Esophagus muscularis mucosa (tissue), 4 donors: Measurements from ENCODE around the gene RBP4.

Experiments used
- EP300 ChIP-seq: sonication (generic); formaldehyde crosslinking; IDR thresholded peaks from one replicate; pipeline ENCODE4 v1.6.1; 2017; ENCODE audit warnings: antibody characterized with exemption
- POLR2A ChIP-seq: fragments of 450-650 bp; IDR thresholded peaks from one replicate; pipeline ENCODE4 v1.6.1; 2017; ENCODE audit warnings: antibody characterized with exemption, moderate library complexity, mild to moderate bottlenecking, low read depth
- POLR2AphosphoS5 ChIP-seq, 2 donors: sonication (generic); formaldehyde crosslinking; IDR thresholded peaks; one replicate each; pipeline ENCODE4 v1.6.1; 2017; ENCODE audit warnings: antibody characterized with exemption in 2 of 2
- TF ChIP-seq, protein P1 (sequence below), 3 experiments: fragments of 200-600 bp in 2 of 3; fragments of 450-650 bp in 1 of 3; sonication (generic) in 2 of 3; IDR thresholded peaks; one replicate each; pipeline ENCODE4 v1.5.1; 2017 to 2019; ENCODE audit warnings: antibody characterized with exemption in 3 of 3, mild to moderate bottlenecking in 2 of 3, moderate library complexity in 1 of 3

GRCh38 chr10:93593749-93594148, 7.3 kb downstream of the RBP4 start:
- no peak for TF ChIP-seq POLR2A
- TF ChIP-seq, protein P1, sequence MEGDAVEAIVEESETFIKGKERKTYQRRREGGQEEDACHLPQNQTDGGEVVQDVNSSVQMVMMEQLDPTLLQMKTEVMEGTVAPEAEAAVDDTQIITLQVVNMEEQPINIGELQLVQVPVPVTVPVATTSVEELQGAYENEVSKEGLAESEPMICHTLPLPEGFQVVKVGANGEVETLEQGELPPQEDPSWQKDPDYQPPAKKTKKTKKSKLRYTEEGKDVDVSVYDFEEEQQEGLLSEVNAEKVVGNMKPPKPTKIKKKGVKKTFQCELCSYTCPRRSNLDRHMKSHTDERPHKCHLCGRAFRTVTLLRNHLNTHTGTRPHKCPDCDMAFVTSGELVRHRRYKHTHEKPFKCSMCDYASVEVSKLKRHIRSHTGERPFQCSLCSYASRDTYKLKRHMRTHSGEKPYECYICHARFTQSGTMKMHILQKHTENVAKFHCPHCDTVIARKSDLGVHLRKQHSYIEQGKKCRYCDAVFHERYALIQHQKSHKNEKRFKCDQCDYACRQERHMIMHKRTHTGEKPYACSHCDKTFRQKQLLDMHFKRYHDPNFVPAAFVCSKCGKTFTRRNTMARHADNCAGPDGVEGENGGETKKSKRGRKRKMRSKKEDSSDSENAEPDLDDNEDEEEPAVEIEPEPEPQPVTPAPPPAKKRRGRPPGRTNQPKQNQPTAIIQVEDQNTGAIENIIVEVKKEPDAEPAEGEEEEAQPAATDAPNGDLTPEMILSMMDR (IDR thresholded peaks at IDR 0.05) = no peak
- TF ChIP-seq POLR2AphosphoS5 (IDR thresholded peaks at IDR 0.05) = no peak
- no peak for TF ChIP-seq EP300
